Measurements from ENCODE around the gene ADPRHL1.

DNA sequence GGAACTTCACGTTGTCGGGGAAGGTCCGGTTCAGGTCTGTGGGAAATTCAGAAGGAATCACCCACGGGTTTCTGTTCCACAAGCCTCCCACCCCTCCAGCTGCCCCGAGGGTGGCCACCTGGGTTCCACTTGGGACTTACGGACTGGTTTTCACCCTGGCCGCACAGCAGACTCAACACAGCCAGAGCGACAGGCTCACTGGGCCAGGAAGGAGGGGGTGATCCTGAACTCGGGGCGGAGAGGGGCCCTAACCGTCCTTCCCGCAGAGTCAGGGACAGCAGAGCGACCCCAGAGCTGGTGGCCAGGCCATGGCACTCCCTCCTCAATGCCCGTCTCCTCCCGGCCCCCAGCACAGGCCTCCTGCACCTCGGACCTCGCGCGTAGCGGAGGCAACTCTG is 102.4 kb downstream of the ADPRHL1 start:
- TF ChIP-seq, protein P1, sequence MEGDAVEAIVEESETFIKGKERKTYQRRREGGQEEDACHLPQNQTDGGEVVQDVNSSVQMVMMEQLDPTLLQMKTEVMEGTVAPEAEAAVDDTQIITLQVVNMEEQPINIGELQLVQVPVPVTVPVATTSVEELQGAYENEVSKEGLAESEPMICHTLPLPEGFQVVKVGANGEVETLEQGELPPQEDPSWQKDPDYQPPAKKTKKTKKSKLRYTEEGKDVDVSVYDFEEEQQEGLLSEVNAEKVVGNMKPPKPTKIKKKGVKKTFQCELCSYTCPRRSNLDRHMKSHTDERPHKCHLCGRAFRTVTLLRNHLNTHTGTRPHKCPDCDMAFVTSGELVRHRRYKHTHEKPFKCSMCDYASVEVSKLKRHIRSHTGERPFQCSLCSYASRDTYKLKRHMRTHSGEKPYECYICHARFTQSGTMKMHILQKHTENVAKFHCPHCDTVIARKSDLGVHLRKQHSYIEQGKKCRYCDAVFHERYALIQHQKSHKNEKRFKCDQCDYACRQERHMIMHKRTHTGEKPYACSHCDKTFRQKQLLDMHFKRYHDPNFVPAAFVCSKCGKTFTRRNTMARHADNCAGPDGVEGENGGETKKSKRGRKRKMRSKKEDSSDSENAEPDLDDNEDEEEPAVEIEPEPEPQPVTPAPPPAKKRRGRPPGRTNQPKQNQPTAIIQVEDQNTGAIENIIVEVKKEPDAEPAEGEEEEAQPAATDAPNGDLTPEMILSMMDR (IDR thresholded peaks at IDR 0.05): no peak
- TF ChIP-seq EZH2 (IDR thresholded peaks at IDR 0.05; ENCODE audit: borderline replicate concordance, insufficient read depth, low read depth, low read length, poor library complexity, severe bottlenecking): no peak
